Activated T-cell treated with anti-CD3 and anti-CD28 coated beads, Interleukin-2, amount 50 U/mL, for 24 hours (primary cell): ENCODE measurements around the gene SHROOM2.

Experiments
- DNase-seq: peaks from one replicate; pipeline ENCODE4 v3.0.0-alpha.2; 2020
- H3K27ac Mint-ChIP-seq: 2 replicates; pipeline ENCODE4 v1.8.0; 2020; ENCODE audit warnings: mild to moderate bottlenecking, mixed read lengths
- H3K27me3 Mint-ChIP-seq: 2 replicates; pipeline ENCODE4 v1.8.0; 2020; ENCODE audit warnings: mixed read lengths
- H3K36me3 Mint-ChIP-seq: 2 replicates; pipeline ENCODE4 v1.8.0; 2020; ENCODE audit warnings: low read depth, mixed read lengths
- H3K4me1 Mint-ChIP-seq: 2 replicates; pipeline ENCODE4 v1.8.0; 2020; ENCODE audit warnings: low read depth, mixed read lengths
- H3K4me3 Mint-ChIP-seq: 2 replicates; pipeline ENCODE4 v1.8.0; 2020; ENCODE audit warnings: mild to moderate bottlenecking, moderate library complexity, mixed read lengths
- H3K9me3 Mint-ChIP-seq: 2 replicates; pipeline ENCODE4 v1.8.0; 2020; ENCODE audit warnings: mixed read lengths

Gene SHROOM2

GRCh38 chrX:9938516-9938915, 152.3 kb downstream of the SHROOM2 start:
- H3K27ac Mint-ChIP-seq = no peak overlapping the region

GRCh38 chrX:9940421-9940820, 154.2 kb downstream of the SHROOM2 start:
- H3K4me1 Mint-ChIP-seq = peaks cover 28% of the 10 kb centered on the region
- no peak overlapping the region for H3K27ac Mint-ChIP-seq
- H3K27me3 Mint-ChIP-seq = peaks cover 75% of the 10 kb centered on the region
- no peaks in the 10 kb centered on the region for H3K9me3 Mint-ChIP-seq
- no peak overlapping the region for H3K4me3 Mint-ChIP-seq
- DNase-seq = no peak
- H3K36me3 Mint-ChIP-seq = no peaks in the 10 kb centered on the region

More at GRCh38 chrX:9938516-9938915, 152.3 kb downstream of the SHROOM2 start:
- Mint-ChIP-seq H3K9me3 (no peaks in the 10 kb centered on the region), H3K4me3 (no peak overlapping the region), H3K4me1 (peaks cover 28% of the 10 kb centered on the region), H3K36me3 (no peaks in the 10 kb centered on the region), H3K27me3 (peaks cover 70% of the 10 kb centered on the region)
- DNase-seq = no peak

- H3K4me1 Mint-ChIP-seq = peaks cover 28% of the 10 kb centered on the region
- no peaks in the 10 kb centered on the region for H3K9me3 Mint-ChIP-seq
- H3K27me3 Mint-ChIP-seq = peaks cover 74% of the 10 kb centered on the region
- no peaks in the 10 kb centered on the region for H3K36me3 Mint-ChIP-seq
- peak overlapping the region; percentile 88 for H3K27ac Mint-ChIP-seq
- peak overlapping the region; percentile 15 for H3K4me3 Mint-ChIP-seq
- peak; percentile 68 for DNase-seq
Observed at GRCh38 chrX:9942086-9942485, 155.9 kb downstream of the SHROOM2 start.

- H3K36me3 Mint-ChIP-seq = no peaks in the 10 kb centered on the region
- H3K27ac Mint-ChIP-seq = no peak overlapping the region
- no peak overlapping the region for H3K4me3 Mint-ChIP-seq
- no peak for DNase-seq
- peaks cover 28% of the 10 kb centered on the region for H3K4me1 Mint-ChIP-seq
- peaks cover 78% of the 10 kb centered on the region for H3K27me3 Mint-ChIP-seq
- H3K9me3 Mint-ChIP-seq = no peaks in the 10 kb centered on the region
Observed at GRCh38 chrX:9943420-9943819, 157.2 kb downstream of the SHROOM2 start.

- no peak for DNase-seq
- H3K27ac Mint-ChIP-seq = no peak overlapping the region
- peaks cover 80% of the 10 kb centered on the region for H3K27me3 Mint-ChIP-seq
- H3K4me3 Mint-ChIP-seq = no peak overlapping the region
- H3K4me1 Mint-ChIP-seq = peaks cover 11% of the 10 kb centered on the region
- H3K9me3 Mint-ChIP-seq = peaks cover under 1% of the 10 kb centered on the region
- H3K36me3 Mint-ChIP-seq = no peaks in the 10 kb centered on the region
Observed at GRCh38 chrX:9947131-9947794, 161.0 kb downstream of the SHROOM2 start.

GRCh38 chrX:9948406-9948805, 162.2 kb downstream of the SHROOM2 start:
- H3K27ac Mint-ChIP-seq = no peak overlapping the region
- peaks cover 78% of the 10 kb centered on the region for H3K27me3 Mint-ChIP-seq
- H3K4me3 Mint-ChIP-seq = no peak overlapping the region
- peaks cover under 1% of the 10 kb centered on the region for H3K4me1 Mint-ChIP-seq
- H3K36me3 Mint-ChIP-seq = no peaks in the 10 kb centered on the region
- H3K9me3 Mint-ChIP-seq = peaks cover 7% of the 10 kb centered on the region
- no peak for DNase-seq

GRCh38 chrX:9952300-9952699, 166.1 kb downstream of the SHROOM2 start:
- DNase-seq = no peak
- Mint-ChIP-seq H3K27me3 (peaks cover 47% of the 10 kb centered on the region), H3K27ac (no peak overlapping the region), H3K4me3 (no peak overlapping the region), H3K4me1 (no peaks in the 10 kb centered on the region), H3K9me3 (peaks cover 8% of the 10 kb centered on the region), H3K36me3 (no peaks in the 10 kb centered on the region)

GRCh38 chrX:9953396-9953795, 167.2 kb downstream of the SHROOM2 start:
- H3K27me3 Mint-ChIP-seq = peaks cover 42% of the 10 kb centered on the region
- no peak for DNase-seq
- peaks cover 8% of the 10 kb centered on the region for H3K9me3 Mint-ChIP-seq
- no peaks in the 10 kb centered on the region for H3K4me1 Mint-ChIP-seq
- no peak overlapping the region for H3K4me3 Mint-ChIP-seq
- H3K36me3 Mint-ChIP-seq = no peaks in the 10 kb centered on the region
- H3K27ac Mint-ChIP-seq = no peak overlapping the region

- peaks cover 8% of the 10 kb centered on the region for H3K9me3 Mint-ChIP-seq
- H3K36me3 Mint-ChIP-seq = no peaks in the 10 kb centered on the region
- no peak overlapping the region for H3K4me3 Mint-ChIP-seq
- DNase-seq = no peak
- no peaks in the 10 kb centered on the region for H3K4me1 Mint-ChIP-seq
- no peak overlapping the region for H3K27ac Mint-ChIP-seq
- peaks cover 37% of the 10 kb centered on the region for H3K27me3 Mint-ChIP-seq
Observed at GRCh38 chrX:9955506-9955905, 169.3 kb downstream of the SHROOM2 start.

- H3K36me3 Mint-ChIP-seq = no peaks in the 10 kb centered on the region
- H3K27me3 Mint-ChIP-seq = peaks cover 36% of the 10 kb centered on the region
- no peaks in the 10 kb centered on the region for H3K4me1 Mint-ChIP-seq
- no peak overlapping the region for H3K4me3 Mint-ChIP-seq
- no peak overlapping the region for H3K27ac Mint-ChIP-seq
- H3K9me3 Mint-ChIP-seq = peaks cover 3% of the 10 kb centered on the region
- no peak for DNase-seq
Observed at GRCh38 chrX:9957743-9958142, 171.5 kb downstream of the SHROOM2 start.

GRCh38 chrX:9958183-9958582, 172.0 kb downstream of the SHROOM2 start:
- no peaks in the 10 kb centered on the region for H3K4me1 Mint-ChIP-seq
- H3K27me3 Mint-ChIP-seq = peaks cover 37% of the 10 kb centered on the region
- no peak overlapping the region for H3K4me3 Mint-ChIP-seq
- DNase-seq = no peak
- no peaks in the 10 kb centered on the region for H3K36me3 Mint-ChIP-seq
- H3K9me3 Mint-ChIP-seq = peaks cover 3% of the 10 kb centered on the region
- H3K27ac Mint-ChIP-seq = no peak overlapping the region

- H3K4me3 Mint-ChIP-seq = no peak overlapping the region
- no peaks in the 10 kb centered on the region for H3K36me3 Mint-ChIP-seq
- no peaks in the 10 kb centered on the region for H3K9me3 Mint-ChIP-seq
- H3K4me1 Mint-ChIP-seq = no peaks in the 10 kb centered on the region
- no peak for DNase-seq
- peaks cover 42% of the 10 kb centered on the region for H3K27me3 Mint-ChIP-seq
- H3K27ac Mint-ChIP-seq = no peak overlapping the region
Observed at GRCh38 chrX:9961750-9962149, 175.5 kb downstream of the SHROOM2 start.

- Mint-ChIP-seq H3K27ac (no peak within 1 kb of the TSS), H3K36me3 (no peaks in the 10 kb centered on the region)
Observed at GRCh38 chrX:9966775-9967408, 180.7 kb downstream of the SHROOM2 start, which contains the start of gene CLDN34. Gene CLDN34, plus strand, starts transcription at chrX:9967358. Its CDS starts 0 bp downstream, at chrX:9967358.

GRCh38 chrX:9977635-9978034, 191.4 kb downstream of the SHROOM2 start:
- no peak overlapping the region for H3K4me3 Mint-ChIP-seq
- no peaks in the 10 kb centered on the region for H3K4me1 Mint-ChIP-seq
- no peaks in the 10 kb centered on the region for H3K9me3 Mint-ChIP-seq
- H3K27ac Mint-ChIP-seq = no peak overlapping the region
- H3K27me3 Mint-ChIP-seq = peaks cover 33% of the 10 kb centered on the region
- DNase-seq = no peak
- no peaks in the 10 kb centered on the region for H3K36me3 Mint-ChIP-seq

More at GRCh38 chrX:9966775-9967408, 180.7 kb downstream of the SHROOM2 start, which contains the start of gene CLDN34:
- DNase-seq = no peak
- Mint-ChIP-seq H3K4me1 (no peaks in the 10 kb centered on the region), H3K4me3 (no peak within 1 kb of the TSS), H3K27me3 (peaks cover 10% of the 10 kb centered on the region), H3K9me3 (no peaks in the 10 kb centered on the region)

GRCh38 chrX:9980401-9980800, 194.2 kb downstream of the SHROOM2 start:
- no peaks in the 10 kb centered on the region for H3K36me3 Mint-ChIP-seq
- DNase-seq = no peak
- H3K4me3 Mint-ChIP-seq = no peak overlapping the region
- H3K27ac Mint-ChIP-seq = no peak overlapping the region
- H3K4me1 Mint-ChIP-seq = no peaks in the 10 kb centered on the region
- peaks cover 24% of the 10 kb centered on the region for H3K27me3 Mint-ChIP-seq
- no peaks in the 10 kb centered on the region for H3K9me3 Mint-ChIP-seq
